Fibroblast of skin of back (primary cell): ENCODE data around the gene CDPF1.
"Not testable (repeated sequence)": the region's sequence is repeated elsewhere in the genome, so short reads cannot be mapped to it uniquely, and the experiment has no call there.

Experiments
- DNase-seq: peaks from one replicate; pipeline ENCODE4 v3.0.0-alpha.2; 2013

CDPF1 gene

DNA sequence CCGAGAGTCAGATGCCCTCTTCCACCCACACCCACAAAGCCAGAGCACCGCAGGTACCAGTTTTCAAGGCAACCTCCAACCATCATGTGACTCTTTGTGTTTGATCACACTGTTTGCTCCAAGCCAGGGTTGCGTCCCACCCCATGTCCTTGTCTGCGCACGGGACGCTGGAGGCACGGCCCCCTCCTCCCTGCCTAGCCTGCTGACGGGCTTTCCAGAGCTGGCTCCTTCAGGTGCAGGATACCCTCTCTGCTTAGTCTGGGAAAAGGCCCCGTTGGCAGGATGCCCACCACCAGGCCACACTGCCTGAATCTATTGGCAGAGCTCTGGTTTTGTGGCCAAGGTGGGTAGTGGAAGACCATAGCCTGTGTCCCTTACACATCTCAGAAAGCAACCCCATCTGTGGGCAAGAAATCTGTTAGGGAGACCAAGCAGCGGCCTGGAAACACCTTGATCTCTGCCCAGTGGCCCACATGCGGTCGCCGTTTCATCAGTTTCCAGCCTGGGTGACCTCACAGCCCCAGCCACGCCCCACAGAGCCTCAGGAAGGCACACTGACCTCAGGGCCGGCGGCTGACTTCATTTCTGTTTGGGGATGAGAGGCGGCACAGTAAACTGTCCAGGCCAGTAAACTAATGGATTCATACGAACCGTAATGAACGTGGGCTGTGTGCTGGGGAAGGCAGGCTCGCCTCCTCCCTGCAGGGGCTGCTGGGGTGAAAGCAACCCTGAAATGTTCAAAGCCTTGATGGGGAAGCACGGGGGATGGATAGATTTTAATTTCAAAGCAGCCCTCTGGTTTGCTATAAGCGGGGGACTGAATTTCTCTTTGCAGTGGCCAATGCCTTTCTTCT lies 25.8 kb downstream of the CDPF1 start:
- DNase-seq: no peak

GRCh38 chr22:46220921-46221320 lies 29.2 kb downstream of the CDPF1 start:
- no peak for DNase-seq

GRCh38 chr22:46219636-46220035 lies 30.5 kb downstream of the CDPF1 start:
- DNase-seq: no peak

- no peak for DNase-seq
Observed at GRCh38 chr22:46214616-46215015, 35.5 kb downstream of the CDPF1 start.

DNA sequence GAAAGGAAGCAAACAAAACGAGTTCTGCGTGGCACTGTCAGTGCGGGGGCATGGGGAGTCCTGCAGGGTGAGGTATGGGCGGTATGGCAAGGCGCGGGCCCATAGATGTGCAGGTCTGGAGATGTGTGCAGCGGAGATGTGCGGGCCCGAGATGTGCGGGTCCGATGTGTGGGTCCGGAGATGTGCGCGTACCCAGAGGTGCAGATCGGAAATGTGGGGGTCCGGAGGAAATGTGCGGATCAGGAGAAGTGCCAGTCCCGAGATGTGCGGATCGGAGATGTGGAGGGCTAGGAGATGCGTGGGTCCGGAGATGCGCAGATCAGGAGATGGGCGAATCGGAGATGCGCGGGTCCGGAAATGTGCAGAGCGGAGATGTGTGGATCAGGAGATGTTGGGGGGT lies 35.9 kb downstream of the CDPF1 start:
- DNase-seq: no peak

DNA sequence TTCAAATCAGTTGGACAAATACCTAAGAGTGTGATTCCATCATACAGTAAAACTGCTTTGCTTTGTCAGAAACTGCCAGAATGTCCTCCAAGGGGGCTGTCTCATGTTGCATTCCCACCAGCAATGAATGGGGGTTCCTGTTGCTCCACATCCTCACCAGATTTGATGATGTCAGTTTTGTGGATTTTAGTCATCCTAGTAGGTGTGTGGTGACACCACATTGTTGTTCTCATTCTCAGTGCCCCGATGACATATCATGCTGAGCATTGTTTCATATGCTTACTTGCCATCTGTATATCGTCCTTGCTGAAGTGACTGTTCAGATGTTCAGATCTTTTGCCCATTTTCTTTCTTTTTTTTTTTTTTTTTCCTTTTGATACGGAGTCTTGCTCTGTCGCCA lies 37.0 kb downstream of the CDPF1 start:
- peak; percentile 6 for DNase-seq

DNA sequence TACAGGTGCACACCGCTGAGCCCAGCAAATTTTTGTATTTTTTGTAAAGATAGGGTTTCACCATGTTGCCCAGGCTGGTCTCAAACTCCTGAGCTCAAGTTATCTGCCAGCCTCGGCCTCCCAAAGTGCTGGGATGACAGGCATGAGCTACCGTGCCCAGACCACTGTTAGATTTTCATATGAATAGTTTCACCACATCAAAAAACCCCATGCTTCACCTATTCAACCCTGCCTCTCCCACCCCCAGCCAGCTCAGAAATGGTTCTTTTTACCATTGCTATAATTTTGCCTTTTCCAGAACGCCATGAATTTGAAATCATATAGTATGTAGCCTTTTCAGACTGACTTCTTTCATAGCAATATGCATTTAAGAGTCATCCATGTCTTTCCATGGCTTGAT lies 37.9 kb downstream of the CDPF1 start:
- DNase-seq: no peak

DNA sequence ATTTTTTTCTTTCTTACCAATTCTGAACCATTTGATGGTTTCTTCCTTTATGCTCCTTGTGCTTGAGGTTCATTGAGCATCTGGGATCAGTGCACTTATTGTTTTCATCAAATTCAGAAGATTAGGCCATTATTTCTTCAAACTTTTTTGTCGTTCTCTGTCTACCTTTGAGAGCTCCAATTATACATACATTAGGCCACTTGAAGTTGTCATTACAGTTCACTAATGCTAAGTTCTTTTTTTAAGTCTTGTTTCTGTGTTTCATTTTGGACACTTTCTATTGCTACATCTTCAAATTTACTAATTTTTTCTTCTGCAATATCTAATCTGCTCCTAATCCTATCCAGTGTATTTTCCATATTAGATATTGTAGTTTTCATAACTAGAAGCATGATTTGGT lies 40.8 kb downstream of the CDPF1 start:
- no peak for DNase-seq

GRCh38 chr22:46203601-46203980 lies 46.5 kb downstream of the CDPF1 start:
- no peak for DNase-seq

DNA sequence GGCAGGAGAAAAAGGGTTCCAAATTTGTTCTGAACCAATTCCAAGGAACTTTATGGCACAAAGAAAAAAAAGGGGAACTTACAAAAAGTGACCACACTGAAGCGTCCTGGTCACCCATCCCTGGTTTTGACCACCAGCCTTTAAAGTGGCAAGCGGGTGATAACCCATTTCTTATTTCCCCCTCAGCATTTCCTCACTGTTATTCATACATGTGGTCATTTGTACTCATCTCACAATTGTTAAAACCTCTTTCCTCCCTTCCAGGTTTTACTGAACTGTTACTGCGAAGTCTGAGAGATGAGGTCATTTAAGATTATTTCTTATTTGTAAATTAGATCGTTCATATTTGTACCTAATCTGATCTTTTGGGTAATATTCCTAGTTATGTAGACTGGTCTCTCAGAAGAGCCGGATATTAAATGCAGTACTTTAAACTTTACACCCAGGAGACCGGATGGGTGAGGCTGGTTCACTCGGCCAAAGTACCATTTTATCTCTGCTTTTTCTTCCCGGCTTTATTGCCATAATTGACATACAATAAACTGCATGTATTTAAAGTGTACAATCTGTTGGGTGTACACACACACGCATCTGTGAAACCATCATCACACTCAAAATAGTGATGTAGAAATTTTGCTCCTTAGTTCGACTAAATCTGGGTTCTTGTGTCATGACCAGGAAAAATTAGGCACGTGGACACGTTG lies 47.0 kb downstream of the CDPF1 start:
- no peak for DNase-seq

DNA sequence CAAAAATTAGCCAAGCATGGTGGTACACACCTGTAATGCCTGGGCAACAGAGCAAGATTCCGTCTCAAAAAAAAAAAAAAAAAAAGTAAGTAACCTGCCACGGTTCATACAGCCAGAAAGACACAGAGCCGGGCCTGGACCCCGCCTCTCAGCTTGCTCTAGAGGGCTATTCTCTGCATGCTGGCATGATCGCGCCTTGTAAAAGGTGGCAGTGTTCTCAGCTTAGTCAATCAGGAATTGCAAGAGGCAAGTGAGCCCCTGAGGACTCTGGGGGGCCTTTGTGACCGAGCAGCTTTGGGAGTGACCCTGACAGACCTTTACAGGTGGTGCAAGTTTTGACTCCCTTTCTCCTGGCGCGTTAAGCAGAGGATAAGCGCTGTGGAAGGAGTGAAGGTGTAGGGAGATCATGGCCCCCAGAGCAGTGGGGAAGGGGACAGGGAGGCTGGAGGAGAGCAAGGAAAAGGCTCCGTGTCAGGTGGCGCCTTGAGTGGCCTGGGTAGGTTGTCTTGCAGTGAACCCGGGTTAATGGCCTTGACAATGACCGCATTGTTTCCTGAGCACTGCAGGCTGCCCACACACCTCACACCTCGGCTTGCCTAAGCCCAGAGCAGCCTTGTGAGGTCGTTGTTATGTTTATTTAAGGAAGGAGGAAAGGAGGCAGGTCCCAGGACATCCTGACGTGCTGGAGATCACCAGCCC lies 48.9 kb downstream of the CDPF1 start:
- DNase-seq: no peak

DNA sequence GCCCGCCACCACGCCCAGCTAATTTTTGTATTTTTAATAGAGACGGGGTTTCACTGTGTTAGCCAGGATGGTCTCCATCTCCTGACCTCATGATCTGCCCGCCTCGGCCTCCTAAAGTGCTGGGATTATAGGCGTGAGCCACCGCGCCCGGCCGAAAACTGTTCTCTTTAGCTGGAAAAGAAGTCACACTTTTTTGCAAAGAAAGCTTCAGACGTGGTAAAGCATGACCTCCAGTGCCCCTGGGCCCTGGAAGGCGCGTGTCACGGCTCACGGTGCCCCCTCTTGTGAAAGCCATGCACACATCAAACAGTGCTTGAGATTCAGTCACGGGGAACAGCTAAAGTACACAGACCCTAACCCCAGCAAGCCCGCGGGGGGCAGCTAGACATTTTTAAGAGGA lies 51.3 kb downstream of the CDPF1 start:
- not testable (repeated sequence) for DNase-seq

DNA sequence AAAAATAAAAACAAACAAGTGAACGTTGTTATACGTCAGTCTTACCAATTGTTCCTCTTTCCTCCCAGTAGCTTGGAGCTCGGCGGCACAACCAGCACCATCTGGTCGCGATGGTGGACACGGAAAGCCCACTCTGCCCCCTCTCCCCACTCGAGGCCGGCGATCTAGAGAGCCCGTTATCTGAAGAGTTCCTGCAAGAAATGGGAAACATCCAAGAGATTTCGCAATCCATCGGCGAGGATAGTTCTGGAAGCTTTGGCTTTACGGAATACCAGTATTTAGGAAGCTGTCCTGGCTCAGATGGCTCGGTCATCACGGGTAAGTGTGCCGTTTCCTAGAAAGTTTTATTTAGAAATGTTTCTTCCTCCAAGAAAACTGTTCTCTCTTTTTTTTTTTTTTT lies 51.8 kb downstream of the CDPF1 start:
- no peak for DNase-seq

- no peak for DNase-seq
Observed at GRCh38 chr22:46196278-46196677, 53.8 kb downstream of the CDPF1 start.

DNA sequence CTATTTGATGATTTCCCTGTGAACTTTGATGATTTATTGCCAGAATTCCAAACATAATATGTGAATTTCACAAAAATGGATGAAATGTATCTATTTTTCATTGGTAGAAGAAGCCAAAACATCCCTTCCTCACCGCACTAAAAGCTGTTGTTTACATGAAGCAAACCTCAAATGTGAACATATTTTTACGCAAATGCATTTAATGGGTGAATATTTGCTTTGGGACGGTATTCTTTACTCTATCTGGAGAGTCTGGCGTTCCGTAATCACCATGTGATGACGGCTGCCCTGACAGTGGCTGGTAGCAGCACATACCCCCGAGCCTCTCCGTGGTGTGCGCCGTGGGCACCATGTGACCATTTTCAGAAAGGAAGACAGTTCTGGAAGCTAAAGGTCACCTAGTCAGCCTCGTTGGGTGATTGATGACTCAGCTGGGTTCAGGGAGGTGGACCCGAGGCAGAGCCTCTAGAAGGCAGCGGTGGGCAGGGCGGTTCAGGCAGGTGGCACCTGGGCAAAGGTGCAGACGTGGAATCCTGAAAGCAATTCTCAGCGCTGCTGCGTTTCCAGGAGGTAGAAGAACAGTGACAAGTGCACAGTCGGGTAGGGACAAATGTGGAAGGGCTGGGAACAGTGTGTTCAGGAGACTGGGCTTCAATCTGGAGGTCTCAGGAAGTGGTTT lies 54.5 kb downstream of the CDPF1 start:
- DNase-seq: no peak
